Panc1 (cell line): ENCODE measurements around the gene CCDC194. TPM values are rescaled to one million over a fixed set of nuclear protein-coding genes. Genes with fewer than 3 reads are reported as not detected.

Experiments used
- ATAC-seq: fragments of 200-7000 bp; cut with Tn5 transposase; 2 replicates; pipeline ENCODE4 v1.9.1; 2020; ENCODE audit warnings: mild to moderate bottlenecking, moderate library complexity
- BruUV-seq: library from RNA; stranded (reverse); fragments of 400-500 nt; replicated peaks from 2 replicates; lab custom pipeline; 2021; lab: Mats Ljungman, UMichigan
- CTCF ChIA-PET: fragments of 300-600 bp; sonication (Branson Sonifier 250); formaldehyde crosslinking; loops from one replicate; lab custom pipeline; 2022; ENCODE audit warnings: antibody characterized with exemption; lab: Charles Lee
- POLR2A ChIA-PET: fragments of 300-600 bp; sonication (Branson Sonifier 250); formaldehyde crosslinking; loops from one replicate; lab custom pipeline; 2022; ENCODE audit warnings: antibody characterized with exemption; lab: Charles Lee
- DNase-seq: peaks from one replicate; pipeline ENCODE4 v3.0.0-alpha.2; 2010; ENCODE audit warnings: low read depth, low spot score
- H3K27ac ChIP-seq: 2 replicates; pipeline ENCODE4 v1.5.1; 2011; ENCODE audit warnings: mild to moderate bottlenecking, low read length, inconsistent platforms
- H3K27me3 ChIP-seq: fragments of 200-500 bp; sonication (Bioruptor generic); 2 replicates; pipeline ENCODE4 v1.6.0; 2014; ENCODE audit warnings: low read length, inconsistent platforms; ENCODE audit not compliant: control insufficient read depth, insufficient read depth
- H3K36me3 ChIP-seq: fragments of 200-500 bp; sonication (Bioruptor generic); 2 replicates; pipeline ENCODE4 v1.5.1; 2014; ENCODE audit warnings: inconsistent platforms, mild to moderate bottlenecking, low read length, moderate library complexity; ENCODE audit not compliant: control insufficient read depth, insufficient read depth
- H3K4me1 ChIP-seq: 2 replicates; pipeline ENCODE4 v1.5.1; 2011; ENCODE audit warnings: inconsistent platforms, mild to moderate bottlenecking, low read length, moderate library complexity; ENCODE audit not compliant: control insufficient read depth, insufficient read depth
- H3K4me3 ChIP-seq, 2 experiments: 2 replicates each; pipeline ENCODE4 v1.5.1; 2011 to 2012; ENCODE audit warnings: low read depth in 2 of 2, low read length in 2 of 2, mild to moderate bottlenecking in 2 of 2, inconsistent platforms in 1 of 2, moderate library complexity in 1 of 2
- H3K9me3 ChIP-seq: fragments of 200-500 bp; sonication (Bioruptor generic); 2 replicates; pipeline ENCODE4 v1.5.1; 2014; ENCODE audit warnings: low read depth, mild to moderate bottlenecking, inconsistent platforms, low read length, moderate library complexity; ENCODE audit not compliant: control insufficient read depth, insufficient read depth
- POLR2AphosphoS5 ChIP-seq: IDR thresholded peaks from 2 replicates; pipeline ENCODE4 v1.6.1; 2012; ENCODE audit warnings: mild to moderate bottlenecking, low read depth, low read length, moderate library complexity
- SIN3A ChIP-seq: IDR thresholded peaks from 2 replicates; pipeline ENCODE4 v1.6.1; 2012; ENCODE audit warnings: low read depth, mild to moderate bottlenecking, low read length, moderate library complexity, borderline replicate concordance; ENCODE audit not compliant: insufficient read depth
- TCF7L2 ChIP-seq: IDR thresholded peaks from 2 replicates; pipeline ENCODE4 v1.6.1; 2011; ENCODE audit warnings: mild to moderate bottlenecking, low read depth, low read length, inconsistent platforms
- in situ Hi-C: cut with HindIII; loops from 2 replicates; pipeline ENCODE4 v1.10.0; 2016; ENCODE audit warnings: low sequenced_read_pairs, low pct_unique_long_range_greater_than_20kb
- intact Hi-C: fragments of 100-400 bp; cut with micrococcal nuclease; formaldehyde crosslinking; loops from one replicate; pipeline ENCODE4 v1.10.0; 2022; ENCODE audit not compliant: unreplicated experiment
- total RNA-seq: library from RNA; stranded (reverse); gene quantifications from one replicate; pipeline ENCODE4 v1.2.1, GENCODE V29; 2021; ENCODE audit not compliant: unreplicated experiment
- TF ChIP-seq, protein P1 (sequence below): fragments of 450-650 bp; IDR thresholded peaks from 2 replicates; pipeline ENCODE4 v1.5.1; 2017; ENCODE audit warnings: mild to moderate bottlenecking
- TF ChIP-seq, protein P2 (sequence below), 2 experiments: IDR thresholded peaks; 2 replicates each; pipeline ENCODE4 v1.6.1; 2011 to 2012; ENCODE audit warnings: low read depth in 2 of 2, control low read depth in 1 of 2, low read length in 1 of 2, mild to moderate bottlenecking in 1 of 2, moderate library complexity in 1 of 2; ENCODE audit not compliant: insufficient read depth in 1 of 2

Gene CCDC194
- total RNA-seq, 1 experiment from 2014 or later, result 0.51 TPM

DNA sequence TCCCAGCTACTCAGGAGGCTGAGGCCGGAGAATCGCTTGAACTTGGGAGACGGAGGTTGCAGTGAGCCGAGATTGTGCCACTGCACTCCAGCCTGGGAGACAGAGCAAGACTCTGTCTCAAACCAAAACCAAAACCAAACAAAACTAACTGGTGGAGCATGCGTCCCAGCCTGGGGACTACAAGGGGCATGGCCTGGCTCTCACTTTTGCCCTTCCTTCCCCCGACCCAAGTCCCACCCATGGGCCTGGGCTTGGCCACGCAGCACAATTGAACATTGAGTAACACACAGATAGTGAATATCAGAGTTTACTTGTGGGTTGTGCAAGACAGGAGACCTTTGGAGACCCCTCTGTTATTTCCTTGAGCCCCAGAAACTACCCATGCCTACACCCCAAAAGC lies 41.2 kb upstream of the CCDC194 start:
- in situ Hi-C loops (no loop called here), intact Hi-C loops (no loop called here)
- TF ChIP-seq, protein P1, sequence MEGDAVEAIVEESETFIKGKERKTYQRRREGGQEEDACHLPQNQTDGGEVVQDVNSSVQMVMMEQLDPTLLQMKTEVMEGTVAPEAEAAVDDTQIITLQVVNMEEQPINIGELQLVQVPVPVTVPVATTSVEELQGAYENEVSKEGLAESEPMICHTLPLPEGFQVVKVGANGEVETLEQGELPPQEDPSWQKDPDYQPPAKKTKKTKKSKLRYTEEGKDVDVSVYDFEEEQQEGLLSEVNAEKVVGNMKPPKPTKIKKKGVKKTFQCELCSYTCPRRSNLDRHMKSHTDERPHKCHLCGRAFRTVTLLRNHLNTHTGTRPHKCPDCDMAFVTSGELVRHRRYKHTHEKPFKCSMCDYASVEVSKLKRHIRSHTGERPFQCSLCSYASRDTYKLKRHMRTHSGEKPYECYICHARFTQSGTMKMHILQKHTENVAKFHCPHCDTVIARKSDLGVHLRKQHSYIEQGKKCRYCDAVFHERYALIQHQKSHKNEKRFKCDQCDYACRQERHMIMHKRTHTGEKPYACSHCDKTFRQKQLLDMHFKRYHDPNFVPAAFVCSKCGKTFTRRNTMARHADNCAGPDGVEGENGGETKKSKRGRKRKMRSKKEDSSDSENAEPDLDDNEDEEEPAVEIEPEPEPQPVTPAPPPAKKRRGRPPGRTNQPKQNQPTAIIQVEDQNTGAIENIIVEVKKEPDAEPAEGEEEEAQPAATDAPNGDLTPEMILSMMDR, result no peak
- TF ChIP-seq, protein P2, sequence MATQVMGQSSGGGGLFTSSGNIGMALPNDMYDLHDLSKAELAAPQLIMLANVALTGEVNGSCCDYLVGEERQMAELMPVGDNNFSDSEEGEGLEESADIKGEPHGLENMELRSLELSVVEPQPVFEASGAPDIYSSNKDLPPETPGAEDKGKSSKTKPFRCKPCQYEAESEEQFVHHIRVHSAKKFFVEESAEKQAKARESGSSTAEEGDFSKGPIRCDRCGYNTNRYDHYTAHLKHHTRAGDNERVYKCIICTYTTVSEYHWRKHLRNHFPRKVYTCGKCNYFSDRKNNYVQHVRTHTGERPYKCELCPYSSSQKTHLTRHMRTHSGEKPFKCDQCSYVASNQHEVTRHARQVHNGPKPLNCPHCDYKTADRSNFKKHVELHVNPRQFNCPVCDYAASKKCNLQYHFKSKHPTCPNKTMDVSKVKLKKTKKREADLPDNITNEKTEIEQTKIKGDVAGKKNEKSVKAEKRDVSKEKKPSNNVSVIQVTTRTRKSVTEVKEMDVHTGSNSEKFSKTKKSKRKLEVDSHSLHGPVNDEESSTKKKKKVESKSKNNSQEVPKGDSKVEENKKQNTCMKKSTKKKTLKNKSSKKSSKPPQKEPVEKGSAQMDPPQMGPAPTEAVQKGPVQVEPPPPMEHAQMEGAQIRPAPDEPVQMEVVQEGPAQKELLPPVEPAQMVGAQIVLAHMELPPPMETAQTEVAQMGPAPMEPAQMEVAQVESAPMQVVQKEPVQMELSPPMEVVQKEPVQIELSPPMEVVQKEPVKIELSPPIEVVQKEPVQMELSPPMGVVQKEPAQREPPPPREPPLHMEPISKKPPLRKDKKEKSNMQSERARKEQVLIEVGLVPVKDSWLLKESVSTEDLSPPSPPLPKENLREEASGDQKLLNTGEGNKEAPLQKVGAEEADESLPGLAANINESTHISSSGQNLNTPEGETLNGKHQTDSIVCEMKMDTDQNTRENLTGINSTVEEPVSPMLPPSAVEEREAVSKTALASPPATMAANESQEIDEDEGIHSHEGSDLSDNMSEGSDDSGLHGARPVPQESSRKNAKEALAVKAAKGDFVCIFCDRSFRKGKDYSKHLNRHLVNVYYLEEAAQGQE (IDR thresholded peaks at IDR 0.05; ENCODE audit: insufficient read depth in 1 of 2, low read depth in 2 of 2, low read length in 1 of 2), result no peak
- TF ChIP-seq POLR2AphosphoS5, result no peak
- CTCF ChIA-PET, result no interaction called here
- Histone ChIP-seq H3K4me1 (no peaks in the 10 kb centered on the region), H3K4me3 (no peak overlapping the region), H3K9me3 (no peaks in the 10 kb centered on the region), H3K27ac (no peak overlapping the region), H3K36me3 (no peaks in the 10 kb centered on the region), H3K27me3 (no peaks in the 10 kb centered on the region)
- no TSS peak for BruUV-seq
- POLR2A ChIA-PET, result no interaction called here
- DNase-seq (no peak), ATAC-seq (no peak)

DNA sequence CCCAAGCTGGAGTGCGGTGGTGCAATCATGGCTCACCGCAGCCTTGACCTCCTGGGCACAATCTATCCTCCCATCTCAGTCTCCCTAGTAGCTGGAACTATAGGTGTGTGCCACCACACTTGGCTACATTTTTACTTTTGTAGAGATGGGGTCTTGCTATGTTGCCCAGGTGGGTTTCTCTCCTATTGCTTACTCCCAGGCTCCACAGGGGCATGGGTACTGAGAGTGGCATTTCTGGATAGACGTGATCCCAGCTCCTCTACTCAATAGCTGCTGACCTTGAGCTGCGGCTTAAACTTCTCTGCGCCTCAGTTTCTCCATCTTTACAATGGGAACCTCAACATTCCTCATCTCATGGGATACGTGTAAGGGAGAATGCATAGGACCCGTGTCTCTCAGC lies 37.4 kb upstream of the CCDC194 start:
- intact Hi-C loops (no loop called here), in situ Hi-C loops (no loop called here)
- no TSS peak for BruUV-seq
- Histone ChIP-seq H3K4me1 (no peaks in the 10 kb centered on the region), H3K27me3 (no peaks in the 10 kb centered on the region), H3K27ac (no peak overlapping the region), H3K36me3 (no peaks in the 10 kb centered on the region), H3K4me3 (no peak overlapping the region), H3K9me3 (no peaks in the 10 kb centered on the region)
- TF ChIP-seq SIN3A (no peak), TCF7L2 (no peak)
- TF ChIP-seq, protein P1, result no peak
- DNase-seq (no peak), ATAC-seq (no peak)
- CTCF ChIA-PET, result interaction anchor here (0.6 kb wide), 1 partner anchor 15 kb away, joined by 4 read pairs; no protein-coding TSS in a partner anchor
- POLR2A ChIA-PET, result interaction anchor here (0.7 kb wide), 1 partner anchor 122 kb away, joined by 4 read pairs; no protein-coding TSS in a partner anchor
